Activated CD8-positive, alpha-beta memory T cell treated with anti-CD3 and anti-CD28 coated beads, Interleukin-2, amount 10 ng/mL, durations not matched to agents 7 days and 5 days (primary cell): Measurements from ENCODE around the gene CHRM3. TPM values are rescaled to one million over a fixed set of nuclear protein-coding genes. Genes with fewer than 3 reads are reported as not detected.
"Not testable (repeated sequence)": the region's sequence is repeated elsewhere in the genome, so short reads cannot be mapped to it uniquely, and the experiment has no call there.

Experiments
- ATAC-seq: fragments of 150-1000 bp; cut with Tn5 transposase; one replicate; pipeline ENCODE4 v1.10.0; 2021; ENCODE audit warnings: moderate library complexity
- CTCF ChIA-PET: fragments of 350-600 bp; sonication (Branson Sonifier 250); formaldehyde crosslinking; loops from one replicate; lab custom pipeline; 2021; ENCODE audit warnings: antibody characterized with exemption; lab: Charles Lee
- DNase-seq: peaks from one replicate; pipeline ENCODE4 v3.0.0-alpha.2; 2020
- H3K27ac Mint-ChIP-seq: one replicate; pipeline ENCODE4 v1.8.0; 2021; ENCODE audit warnings: mild to moderate bottlenecking, mixed read lengths
- H3K27me3 Mint-ChIP-seq: one replicate; pipeline ENCODE4 v1.8.0; 2021; ENCODE audit warnings: mixed read lengths
- H3K36me3 Mint-ChIP-seq: one replicate; pipeline ENCODE4 v1.8.0; 2021; ENCODE audit warnings: mild to moderate bottlenecking, mixed read lengths
- H3K4me1 Mint-ChIP-seq: one replicate; pipeline ENCODE4 v1.8.0; 2021; ENCODE audit warnings: mixed read lengths
- H3K4me3 Mint-ChIP-seq: one replicate; pipeline ENCODE4 v1.8.0; 2021; ENCODE audit warnings: mild to moderate bottlenecking, moderate library complexity, mixed read lengths
- H3K9me3 Mint-ChIP-seq: one replicate; pipeline ENCODE4 v1.8.0; 2022; ENCODE audit warnings: low read depth, mixed read lengths
- total RNA-seq, 2 experiments: library from RNA; stranded (reverse); gene quantifications; one replicate each; pipeline ENCODE4 v1.2.3, GENCODE V29; 2021

CHRM3 gene
- total RNA-seq: not detected

- Mint-ChIP-seq H3K9me3 (no peaks in the 10 kb centered on the region), H3K27ac (peak within 1 kb of the TSS; percentile 61), H3K36me3 (no peaks in the 10 kb centered on the region), H3K27me3 (peaks cover 74% of the 10 kb centered on the region), H3K4me1 (peaks cover 21% of the 10 kb centered on the region), H3K4me3 (peak within 1 kb of the TSS; percentile 70)
- peak; percentile 53 for ATAC-seq
- peak; percentile 41 for DNase-seq
- CTCF ChIA-PET: no interaction called here
Observed at GRCh38 chr1:239386453-239387303, at the start of gene CHRM3. CHRM3 (plus strand) TSS chr1:239386568; CDS start chr1:239907452, 520,884 bp downstream.

GRCh38 chr1:239337799-239338430 is 48.5 kb upstream of the CHRM3 start:
- Mint-ChIP-seq H3K4me1 (no peaks in the 10 kb centered on the region), H3K27me3 (no peaks in the 10 kb centered on the region), H3K4me3 (no peak overlapping the region), H3K36me3 (no peaks in the 10 kb centered on the region), H3K27ac (no peak overlapping the region), H3K9me3 (no peaks in the 10 kb centered on the region)
- no peak for ATAC-seq
- no peak for DNase-seq
- CTCF ChIA-PET: no interaction called here

GRCh38 chr1:239347776-239348175 is 38.6 kb upstream of the CHRM3 start:
- Mint-ChIP-seq H3K9me3 (no peaks in the 10 kb centered on the region), H3K4me1 (no peaks in the 10 kb centered on the region), H3K4me3 (no peak overlapping the region), H3K27me3 (no peaks in the 10 kb centered on the region), H3K36me3 (no peaks in the 10 kb centered on the region), H3K27ac (no peak overlapping the region)
- no peak for DNase-seq
- ATAC-seq: no peak
- CTCF ChIA-PET: no interaction called here

GRCh38 chr1:239348635-239349353 is 37.6 kb upstream of the CHRM3 start:
- ATAC-seq: no peak
- H3K27ac Mint-ChIP-seq: no peak overlapping the region
- no peaks in the 10 kb centered on the region for H3K36me3 Mint-ChIP-seq
- H3K27me3 Mint-ChIP-seq: no peaks in the 10 kb centered on the region
- CTCF ChIA-PET: no interaction called here
- H3K4me3 Mint-ChIP-seq: no peak overlapping the region
- H3K9me3 Mint-ChIP-seq: no peaks in the 10 kb centered on the region
- no peak for DNase-seq
- no peaks in the 10 kb centered on the region for H3K4me1 Mint-ChIP-seq

- Mint-ChIP-seq H3K4me3 (no peak overlapping the region), H3K9me3 (no peaks in the 10 kb centered on the region), H3K27ac (no peak overlapping the region), H3K36me3 (no peaks in the 10 kb centered on the region), H3K27me3 (no peaks in the 10 kb centered on the region), H3K4me1 (no peaks in the 10 kb centered on the region)
- DNase-seq (no peak), ATAC-seq (no peak)
- CTCF ChIA-PET: no interaction called here
Observed at GRCh38 chr1:239349699-239350098, 36.7 kb upstream of the CHRM3 start.

GRCh38 chr1:239353536-239353935 is 32.8 kb upstream of the CHRM3 start:
- Mint-ChIP-seq H3K9me3 (no peaks in the 10 kb centered on the region), H3K4me1 (no peaks in the 10 kb centered on the region), H3K27ac (no peak overlapping the region), H3K36me3 (no peaks in the 10 kb centered on the region), H3K4me3 (no peak overlapping the region), H3K27me3 (no peaks in the 10 kb centered on the region)
- no peak for ATAC-seq
- no peak for DNase-seq
- CTCF ChIA-PET: no interaction called here

GRCh38 chr1:239354231-239354630 is 32.1 kb upstream of the CHRM3 start:
- H3K27me3 Mint-ChIP-seq: no peaks in the 10 kb centered on the region
- H3K27ac Mint-ChIP-seq: no peak overlapping the region
- no peaks in the 10 kb centered on the region for H3K4me1 Mint-ChIP-seq
- DNase-seq (no peak), ATAC-seq (no peak)
- no peaks in the 10 kb centered on the region for H3K36me3 Mint-ChIP-seq
- CTCF ChIA-PET: no interaction called here
- no peak overlapping the region for H3K4me3 Mint-ChIP-seq
- H3K9me3 Mint-ChIP-seq: no peaks in the 10 kb centered on the region

- ATAC-seq (no peak), DNase-seq (no peak)
- Mint-ChIP-seq H3K4me1 (no peaks in the 10 kb centered on the region), H3K27me3 (no peaks in the 10 kb centered on the region), H3K36me3 (no peaks in the 10 kb centered on the region), H3K27ac (no peak overlapping the region), H3K9me3 (no peaks in the 10 kb centered on the region), H3K4me3 (no peak overlapping the region)
- CTCF ChIA-PET: no interaction called here
Observed at GRCh38 chr1:239357867-239358266, 28.5 kb upstream of the CHRM3 start.

- CTCF ChIA-PET: no interaction called here
- no peak overlapping the region for H3K4me3 Mint-ChIP-seq
- H3K4me1 Mint-ChIP-seq: no peaks in the 10 kb centered on the region
- H3K9me3 Mint-ChIP-seq: no peaks in the 10 kb centered on the region
- ATAC-seq: no peak
- peaks cover 3% of the 10 kb centered on the region for H3K27me3 Mint-ChIP-seq
- DNase-seq: no peak
- H3K36me3 Mint-ChIP-seq: no peaks in the 10 kb centered on the region
- no peak overlapping the region for H3K27ac Mint-ChIP-seq
Observed at GRCh38 chr1:239361403-239361802, 25.0 kb upstream of the CHRM3 start.

GRCh38 chr1:239363930-239364329 is 22.4 kb upstream of the CHRM3 start:
- Mint-ChIP-seq H3K9me3 (no peaks in the 10 kb centered on the region), H3K4me3 (no peak overlapping the region), H3K36me3 (no peaks in the 10 kb centered on the region), H3K27ac (no peak overlapping the region), H3K27me3 (peaks cover 3% of the 10 kb centered on the region), H3K4me1 (no peaks in the 10 kb centered on the region)
- CTCF ChIA-PET: no interaction called here
- no peak for ATAC-seq
- DNase-seq: no peak

- Mint-ChIP-seq H3K9me3 (no peaks in the 10 kb centered on the region), H3K4me3 (no peak overlapping the region), H3K27me3 (peaks cover 3% of the 10 kb centered on the region), H3K27ac (no peak overlapping the region), H3K4me1 (no peaks in the 10 kb centered on the region), H3K36me3 (no peaks in the 10 kb centered on the region)
- CTCF ChIA-PET: no interaction called here
- DNase-seq (no peak), ATAC-seq (no peak)
Observed at GRCh38 chr1:239367196-239367810, 19.1 kb upstream of the CHRM3 start.

GRCh38 chr1:239368436-239369109 is 17.8 kb upstream of the CHRM3 start:
- Mint-ChIP-seq H3K36me3 (no peaks in the 10 kb centered on the region), H3K27me3 (peaks cover 3% of the 10 kb centered on the region), H3K4me3 (no peak overlapping the region), H3K4me1 (no peaks in the 10 kb centered on the region), H3K27ac (no peak overlapping the region), H3K9me3 (no peaks in the 10 kb centered on the region)
- ATAC-seq: no peak
- no peak for DNase-seq
- CTCF ChIA-PET: no interaction called here

GRCh38 chr1:239370869-239371268 is 15.5 kb upstream of the CHRM3 start:
- H3K27me3 Mint-ChIP-seq, ATAC-seq, H3K4me3 Mint-ChIP-seq, H3K27ac Mint-ChIP-seq, CTCF ChIA-PET, DNase-seq, H3K9me3 Mint-ChIP-seq, H3K36me3 Mint-ChIP-seq, H3K4me1 Mint-ChIP-seq: not testable (repeated sequence)
